ENCODE measurements around the gene TXNDC5. TPM values are rescaled to one million over a fixed set of nuclear protein-coding genes. Genes with fewer than 3 reads are reported as not detected.

The TXNDC5 gene
- total and polyA plus RNA-seq, 2 of the 13 experiments (the other 11 are each of a cell fraction or from before 2014, with no cell fraction given): 287 to 578 TPM

- BruUV-seq (replicated peaks): no TSS peak
- Histone ChIP-seq H4K20me1 (ENCODE audit: insufficient read depth, low read length) (peaks cover 13% of the 10 kb centered on the region), H3K4me1 (ENCODE audit: insufficient read depth, low read length) (no peaks in the 10 kb centered on the region), H3K36me3 (replicated peaks in 1 of 2; ENCODE audit: control insufficient read depth in 1 of 2, insufficient read depth in 2 of 2, low read length in 2 of 2) (peaks cover 77 to 99% of the 10 kb centered on the region in 2 experiments), H2AFZ (ENCODE audit: low read length) (no peak overlapping the region), H3K4me3 (replicated peaks in 1 of 3; ENCODE audit: insufficient read depth in 1 of 3, low read depth in 2 of 3, low read length in 3 of 3) (no peak overlapping the region), H3K4me2 (ENCODE audit: low read depth, low read length) (no peak overlapping the region), H3K9me3 (ENCODE audit: low read length) (no peaks in the 10 kb centered on the region), H3K27me3 (ENCODE audit: control insufficient read depth in 1 of 2, insufficient read depth in 2 of 2, low read length in 2 of 2) (no peaks in the 10 kb centered on the region), H3K9ac (ENCODE audit: insufficient read depth, low read depth, low read length) (no peak overlapping the region), H3K27ac (ENCODE audit: extremely low read length, insufficient read depth, low read length) (no peak overlapping the region), H3K79me2 (ENCODE audit: insufficient read depth, low read length) (no peaks in the 10 kb centered on the region)
- WGBS (ENCODE audit: low lambda C conversion rate): 98% methylated on average over 15 of the region's 15 CpGs
- in situ Hi-C loops (cut with HindIII; ENCODE audit: extremely low pct_ligation_motif_present, low pct_unique_long_range_greater_than_20kb): no loop called here
- ChIA-PET CTCF (ENCODE audit: low intra/inter-chr PET ratio, low total read pairs) (no interaction called here), POLR2A (no interaction called here)
- ATAC-seq: no peak
- TF ChIP-seq DMTF1 (CRISPR knock-in tag; IDR thresholded peaks at IDR 0.05) (no peak), NR1H2 (CRISPR knock-in tag; IDR thresholded peaks at IDR 0.05; ENCODE audit: borderline replicate concordance, low read depth) (no peak), RBFOX2 (IDR thresholded peaks at IDR 0.05; ENCODE audit: low read depth, low read length) (0 out of 2 replicates have a peak, but pooled peaks have one; percentile 30)
- no peak for DNase-seq (ENCODE audit: low spot score)
- FAIRE-seq: no peak
- intact Hi-C loops (cut with micrococcal nuclease; ENCODE audit: unreplicated experiment): no loop called here
Observed at GRCh38 chr6:7891078-7891872, 19.3 kb downstream of the TXNDC5 start.

All from HepG2 (cell line).